WI38 (cell line): ENCODE measurements around the gene NEK10.

Experiments used
- H3K4me3 ChIP-seq: 2 replicates; pipeline ENCODE4 v1.5.1; 2011; ENCODE audit warnings: low read depth, mild to moderate bottlenecking, control low read depth, low read length
- CTCF ChIP-seq: IDR thresholded peaks from 2 replicates; pipeline ENCODE4 v1.5.1; 2012; ENCODE audit warnings: low read depth, mild to moderate bottlenecking, control low read depth, low read length

NEK10 gene

GRCh38 chr3:27384191-27384590, 15.0 kb upstream of the NEK10 start:
- TF ChIP-seq CTCF, result no peak

GRCh38 chr3:27380433-27381357, 11.5 kb upstream of the NEK10 start:
- H3K4me3 ChIP-seq, result no peak overlapping the region
- TF ChIP-seq CTCF, result no peak

More at GRCh38 chr3:27384191-27384590, 15.0 kb upstream of the NEK10 start:
- no peak overlapping the region for H3K4me3 ChIP-seq

DNA sequence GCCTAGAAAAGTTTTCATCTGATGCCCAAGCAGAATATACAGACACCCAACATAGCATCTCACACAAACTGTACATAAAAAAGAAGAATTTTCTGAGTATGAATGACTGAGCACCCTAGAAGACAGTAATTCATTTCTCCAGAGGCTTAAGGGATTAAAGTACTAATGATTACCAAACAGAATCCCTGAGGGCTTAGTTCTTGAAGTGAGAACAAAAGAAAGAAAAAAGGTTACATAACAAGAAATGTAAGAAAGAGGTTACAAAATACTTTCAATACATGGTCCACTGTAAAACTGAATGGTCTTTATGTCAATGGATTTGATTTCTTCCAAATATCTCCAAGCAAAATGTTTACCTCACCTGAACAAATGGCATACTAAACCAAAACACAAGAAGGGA, 9.1 kb upstream of the NEK10 start:
- no peak for TF ChIP-seq CTCF
- no peak overlapping the region for H3K4me3 ChIP-seq

GRCh38 chr3:27376109-27376772, 7.1 kb upstream of the NEK10 start:
- no peak for TF ChIP-seq CTCF
- no peak overlapping the region for H3K4me3 ChIP-seq

DNA sequence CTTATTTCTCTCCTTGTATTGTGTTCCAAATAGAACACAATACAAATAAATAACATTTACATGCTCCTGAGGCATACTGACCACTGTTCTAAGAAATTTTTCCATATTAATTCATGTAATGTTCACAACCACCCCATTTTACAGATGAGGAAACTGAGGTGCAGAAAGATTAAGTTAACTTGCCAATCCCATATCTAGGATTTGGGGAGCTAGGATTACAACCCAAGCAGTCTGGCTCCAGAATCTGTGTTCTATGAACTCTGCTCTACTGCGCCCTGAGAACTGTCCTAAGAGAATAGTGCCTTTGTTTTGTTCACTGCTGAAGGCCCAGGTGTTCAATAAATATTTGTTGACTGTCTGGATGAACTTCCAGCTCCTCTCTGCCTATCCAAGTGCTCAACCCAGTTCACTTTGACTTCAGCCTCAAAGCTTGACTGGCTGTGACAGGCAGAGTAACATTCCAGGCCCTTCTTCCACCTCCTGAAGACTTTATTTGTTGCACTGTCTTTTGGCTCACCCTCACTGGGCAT, 3.1 kb downstream of the NEK10 start:
- H3K4me3 ChIP-seq, result no peak overlapping the region
- TF ChIP-seq CTCF, result no peak

DNA sequence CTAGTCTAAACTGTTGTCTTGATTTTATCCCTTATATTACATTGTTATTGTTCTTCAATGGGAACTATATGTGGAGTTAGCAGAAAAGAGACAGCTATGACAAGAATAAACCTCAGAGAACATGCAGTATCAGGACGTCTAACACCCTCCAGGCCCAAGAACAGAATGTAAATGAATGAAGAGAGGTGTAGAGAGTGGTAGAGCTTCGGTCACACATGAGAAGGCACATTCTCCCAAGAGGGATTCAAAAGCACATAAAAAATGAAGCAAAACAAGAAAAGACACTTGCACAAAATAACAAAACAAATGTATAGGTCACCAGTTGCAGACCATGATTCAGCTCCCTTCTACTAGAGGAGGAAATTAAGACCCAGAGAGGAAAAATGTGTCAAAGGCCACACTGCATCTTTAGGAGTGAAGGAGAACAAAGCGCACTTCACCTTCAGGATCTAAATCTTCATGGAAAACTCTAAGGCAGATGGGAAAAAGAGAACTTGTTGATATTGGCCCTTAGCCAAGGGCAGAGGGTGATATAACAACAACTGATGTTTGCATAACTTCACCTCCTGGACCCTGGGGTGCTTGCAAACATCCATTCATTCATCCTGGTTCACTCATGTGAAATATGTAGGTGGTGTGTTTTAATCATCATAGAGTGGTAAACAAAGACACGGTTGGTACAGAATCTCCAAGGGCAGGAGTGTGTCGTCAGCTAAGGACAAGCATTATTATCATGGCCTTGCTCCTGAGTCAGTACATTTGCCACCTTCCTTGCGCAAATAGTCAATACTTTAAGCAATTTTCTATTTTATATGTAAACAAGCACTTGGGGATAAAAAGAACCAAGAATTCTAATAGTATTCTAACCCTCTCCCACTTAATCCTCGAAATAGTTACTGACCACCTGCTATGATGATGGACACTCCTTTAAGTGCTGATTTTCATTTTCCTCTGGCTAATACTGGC, 8.8 kb downstream of the NEK10 start:
- H3K4me3 ChIP-seq, result no peak overlapping the region
- no peak for TF ChIP-seq CTCF
